H9 (cell line): ENCODE measurements around the gene OR56A4. TPM values are rescaled to one million over a fixed set of nuclear protein-coding genes. Genes with fewer than 3 reads are reported as not detected.

ENCODE experiments used
- DNase-seq: peaks from one replicate; pipeline ENCODE4 v3.0.0-alpha.2; 2017
- H2AFZ ChIP-seq: one replicate; pipeline ENCODE4 v1.6.1; 2013; ENCODE audit warnings: mild to moderate bottlenecking, low read length, control low read depth, moderate library complexity
- H2AK5ac ChIP-seq: 2 replicates; pipeline ENCODE4 v1.6.1; 2013; ENCODE audit warnings: low read length, control low read depth, mixed read lengths; ENCODE audit not compliant: insufficient read length
- H2BK120ac ChIP-seq: one replicate; pipeline ENCODE4 v1.6.1; 2013; ENCODE audit warnings: low read depth, mild to moderate bottlenecking, low read length, control low read depth, inconsistent platforms; ENCODE audit not compliant: poor library complexity, severe bottlenecking
- H2BK12ac ChIP-seq: 2 replicates; pipeline ENCODE4 v1.6.1; 2013; ENCODE audit warnings: low read length, control low read depth, mixed read lengths, low read depth; ENCODE audit not compliant: insufficient read length
- H2BK15ac ChIP-seq: 2 replicates; pipeline ENCODE4 v1.6.1; 2013; ENCODE audit warnings: low read depth, low read length, control low read depth
- H2BK20ac ChIP-seq: one replicate; pipeline ENCODE4 v1.6.1; 2013; ENCODE audit warnings: low read depth, mild to moderate bottlenecking, low read length, control low read depth, inconsistent platforms; ENCODE audit not compliant: poor library complexity, severe bottlenecking
- H2BK5ac ChIP-seq: 2 replicates; pipeline ENCODE4 v1.6.1; 2013; ENCODE audit warnings: low read length, control low read depth, mixed read lengths; ENCODE audit not compliant: insufficient read length
- H3K14ac ChIP-seq: 2 replicates; pipeline ENCODE4 v1.6.1; 2013; ENCODE audit warnings: low read length, control low read depth; ENCODE audit not compliant: insufficient read depth
- H3K18ac ChIP-seq: 2 replicates; pipeline ENCODE4 v1.6.1; 2013; ENCODE audit warnings: low read depth, mild to moderate bottlenecking, mixed read lengths, low read length, control low read depth; ENCODE audit not compliant: insufficient read length
- H3K23ac ChIP-seq: 2 replicates; pipeline ENCODE4 v1.6.1; 2013; ENCODE audit warnings: low read length, control low read depth, mixed read lengths, low read depth; ENCODE audit not compliant: insufficient read length
- H3K23me2 ChIP-seq: 2 replicates; pipeline ENCODE4 v1.6.1; 2013; ENCODE audit warnings: low read depth, mild to moderate bottlenecking, mixed read lengths, low read length, control low read depth; ENCODE audit not compliant: insufficient read length, poor library complexity, severe bottlenecking
- H3K27ac ChIP-seq: 2 replicates; pipeline ENCODE4 v1.5.1; 2013; ENCODE audit warnings: low read length, control low read depth, mixed read lengths, low read depth; ENCODE audit not compliant: insufficient read length
- H3K27me3 ChIP-seq: 2 replicates; pipeline ENCODE4 v1.6.1; 2013; ENCODE audit warnings: low read length, control low read depth, inconsistent platforms; ENCODE audit not compliant: insufficient read depth
- H3K4ac ChIP-seq: 2 replicates; pipeline ENCODE4 v1.6.1; 2013; ENCODE audit warnings: low read depth, mild to moderate bottlenecking, control low read depth, inconsistent platforms, low read length, moderate library complexity
- H3K4me1 ChIP-seq: 2 replicates; pipeline ENCODE4 v1.6.1; 2013; ENCODE audit warnings: low read length, control low read depth, inconsistent platforms; ENCODE audit not compliant: insufficient read depth
- H3K4me2 ChIP-seq: 2 replicates; pipeline ENCODE4 v1.6.1; 2013; ENCODE audit warnings: low read length, control low read depth, mixed read lengths; ENCODE audit not compliant: insufficient read length, insufficient read depth
- H3K56ac ChIP-seq: 2 replicates; pipeline ENCODE4 v1.6.1; 2013; ENCODE audit warnings: low read depth, mild to moderate bottlenecking, mixed read lengths, low read length, control low read depth; ENCODE audit not compliant: insufficient read length
- H3K79me1 ChIP-seq: 2 replicates; pipeline ENCODE4 v1.6.1; 2013; ENCODE audit warnings: low read depth, mild to moderate bottlenecking, moderate library complexity, low read length, control low read depth, inconsistent platforms; ENCODE audit not compliant: insufficient read depth, poor library complexity, severe bottlenecking
- H3K79me2 ChIP-seq: 2 replicates; pipeline ENCODE4 v1.6.1; 2013; ENCODE audit warnings: low read length, control low read depth, inconsistent platforms; ENCODE audit not compliant: insufficient read depth
- H3K9ac ChIP-seq: 2 replicates; pipeline ENCODE4 v1.6.1; 2013; ENCODE audit warnings: low read length, control low read depth, mixed read lengths; ENCODE audit not compliant: insufficient read length; ENCODE audit errors: extremely low read depth
- H3K9me3 ChIP-seq: one replicate; pipeline ENCODE4 v1.6.1; 2013; ENCODE audit warnings: low read depth, low read length, inconsistent platforms; ENCODE audit not compliant: control insufficient read depth
- H3T11ph ChIP-seq: one replicate; pipeline ENCODE4 v1.6.1; 2013; ENCODE audit warnings: mild to moderate bottlenecking, low read length, control low read depth, inconsistent platforms
- H4K20me1 ChIP-seq: one replicate; pipeline ENCODE4 v1.6.1; 2013; ENCODE audit not compliant: control insufficient read depth, insufficient read length, insufficient read depth
- H4K5ac ChIP-seq: 2 replicates; pipeline ENCODE4 v1.6.1; 2013; ENCODE audit warnings: low read depth, mild to moderate bottlenecking, mixed read lengths, low read length, control low read depth; ENCODE audit not compliant: insufficient read length
- H4K8ac ChIP-seq: replicated peaks from 2 replicates; pipeline ENCODE4 v1.6.1; 2013; ENCODE audit warnings: low read length, control low read depth, mixed read lengths, low read depth; ENCODE audit not compliant: insufficient read length
- H4K91ac ChIP-seq: 2 replicates; pipeline ENCODE4 v1.6.1; 2013; ENCODE audit warnings: low read depth, mild to moderate bottlenecking, moderate library complexity, mixed read lengths, low read length, control low read depth; ENCODE audit not compliant: insufficient read length
- H3K27ac Mint-ChIP-seq, 3 experiments: 2 replicates in 2 of 3; 3 replicates in 1 of 3; pipeline ENCODE4 v1.8.0; 2020 to 2021; ENCODE audit warnings: mixed read lengths in 3 of 3, mild to moderate bottlenecking in 1 of 3, moderate library complexity in 1 of 3
- H3K27me3 Mint-ChIP-seq: 2 replicates; pipeline ENCODE4 v1.8.0; 2021; ENCODE audit warnings: low read depth, mild to moderate bottlenecking, moderate library complexity, mixed read lengths
- H3K36me3 Mint-ChIP-seq, 3 experiments: 2 replicates in 2 of 3; 3 replicates in 1 of 3; pipeline ENCODE4 v1.8.0; 2020 to 2021; ENCODE audit warnings: low read depth in 3 of 3, mixed read lengths in 3 of 3; ENCODE audit not compliant: insufficient read depth in 1 of 3
- H3K4me1 Mint-ChIP-seq, 2 experiments: 2 replicates each; pipeline ENCODE4 v1.8.0; 2020; ENCODE audit warnings: mixed read lengths in 2 of 2
- H3K4me3 Mint-ChIP-seq, 2 experiments: 2 replicates in 1 of 2; 3 replicates in 1 of 2; pipeline ENCODE4 v1.8.0; 2020 to 2021; ENCODE audit warnings: mild to moderate bottlenecking in 2 of 2, mixed read lengths in 2 of 2, moderate library complexity in 1 of 2
- H3K9me3 Mint-ChIP-seq, 2 experiments: 2 replicates in 1 of 2; 3 replicates in 1 of 2; pipeline ENCODE4 v1.8.0; 2020; ENCODE audit warnings: mild to moderate bottlenecking in 2 of 2, mixed read lengths in 2 of 2, moderate library complexity in 1 of 2
- WGBS: extraction: QIAGEN DNeasy Blood & Tissue Kit; methylation state at CpG from one replicate; pipeline ENCODE4 v1.1.7; 2013; ENCODE audit warnings: missing lambda C conversion rate, low lambda C conversion rate, mixed read lengths; ENCODE audit not compliant: insufficient read length; ENCODE audit errors: extremely low coverage; 5-methylcytosine and 5-hydroxymethylcytosine counted together
- total RNA-seq: library from RNA; stranded (reverse); gene quantifications from 2 replicates; pipeline ENCODE4 v1.2.1, GENCODE V29; 2021
- TF ChIP-seq, protein P1 (sequence below): fragments of 200-600 bp; sonication (generic); conservative IDR thresholded peaks from 3 replicates; pipeline ENCODE4 v1.8.0; 2021; ENCODE audit warnings: antibody characterized with exemption, mild to moderate bottlenecking

OR56A4 gene
- total RNA-seq, 1 experiment from 2014 or later: not detected

- Histone ChIP-seq H2BK5ac (no peak overlapping the region), H3K27me3 (no peaks in the 10 kb centered on the region), H3K23me2 (no peaks in the 10 kb centered on the region), H3K4ac (no peak overlapping the region), H3K9ac (no peak overlapping the region), H2BK120ac (no peak overlapping the region), H3T11ph (no peak overlapping the region), H4K5ac (no peak overlapping the region), H2BK20ac (no peak overlapping the region), H4K8ac (no peak overlapping the region), H3K79me2 (no peaks in the 10 kb centered on the region), H3K18ac (no peak overlapping the region), H4K20me1 (no peaks in the 10 kb centered on the region), H3K79me1 (no peaks in the 10 kb centered on the region), H3K14ac (no peak overlapping the region), H2BK12ac (no peak overlapping the region), H3K4me1 (no peaks in the 10 kb centered on the region), H2AFZ (no peak overlapping the region), H4K91ac (no peak overlapping the region), H2BK15ac (no peak overlapping the region), H3K27ac (no peak overlapping the region), H2AK5ac (no peak overlapping the region), H3K9me3 (no peaks in the 10 kb centered on the region), H3K56ac (no peak overlapping the region), H3K23ac (no peak overlapping the region), H3K4me2 (no peak overlapping the region)
- H3K36me3 Mint-ChIP-seq: 0 out of 7 replicates have a peak, but pooled peaks cover 2 to 3% (median 3%) of the 10 kb centered on the region in 3 experiments
- no CpG with 5 or more reads among the region's 1 CpG for WGBS
- H3K4me3 Mint-ChIP-seq: no peak overlapping the region
- no peak for DNase-seq
- no peak overlapping the region for H3K27ac Mint-ChIP-seq
- peaks cover 2% of the 10 kb centered on the region; the same call in 1 of the 2 replicates for H3K27me3 Mint-ChIP-seq
- H3K4me1 Mint-ChIP-seq: no peaks in the 10 kb centered on the region
- peaks cover 18 to 19% of the 10 kb centered on the region in 2 experiments for H3K9me3 Mint-ChIP-seq
- TF ChIP-seq, protein P1, sequence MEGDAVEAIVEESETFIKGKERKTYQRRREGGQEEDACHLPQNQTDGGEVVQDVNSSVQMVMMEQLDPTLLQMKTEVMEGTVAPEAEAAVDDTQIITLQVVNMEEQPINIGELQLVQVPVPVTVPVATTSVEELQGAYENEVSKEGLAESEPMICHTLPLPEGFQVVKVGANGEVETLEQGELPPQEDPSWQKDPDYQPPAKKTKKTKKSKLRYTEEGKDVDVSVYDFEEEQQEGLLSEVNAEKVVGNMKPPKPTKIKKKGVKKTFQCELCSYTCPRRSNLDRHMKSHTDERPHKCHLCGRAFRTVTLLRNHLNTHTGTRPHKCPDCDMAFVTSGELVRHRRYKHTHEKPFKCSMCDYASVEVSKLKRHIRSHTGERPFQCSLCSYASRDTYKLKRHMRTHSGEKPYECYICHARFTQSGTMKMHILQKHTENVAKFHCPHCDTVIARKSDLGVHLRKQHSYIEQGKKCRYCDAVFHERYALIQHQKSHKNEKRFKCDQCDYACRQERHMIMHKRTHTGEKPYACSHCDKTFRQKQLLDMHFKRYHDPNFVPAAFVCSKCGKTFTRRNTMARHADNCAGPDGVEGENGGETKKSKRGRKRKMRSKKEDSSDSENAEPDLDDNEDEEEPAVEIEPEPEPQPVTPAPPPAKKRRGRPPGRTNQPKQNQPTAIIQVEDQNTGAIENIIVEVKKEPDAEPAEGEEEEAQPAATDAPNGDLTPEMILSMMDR: peak; percentile 60
Measured at GRCh38 chr11:5983443-5983842, 23.3 kb downstream of the OR56A4 start.
